Sigmoid colon (tissue), 4 donors: Measurements from ENCODE around the gene STARD13.

Experiments
- EP300 ChIP-seq, 4 donors: sonication (generic); formaldehyde crosslinking; IDR thresholded peaks; one replicate each; pipeline ENCODE4 v1.6.1; 2017; ENCODE audit warnings: antibody characterized with exemption in 4 of 4
- POLR2A ChIP-seq, 2 donors: fragments of 450-650 bp; IDR thresholded peaks; one replicate each; pipeline ENCODE4 v1.6.1; 2016; ENCODE audit warnings: antibody characterized with exemption in 2 of 2, mild to moderate bottlenecking in 2 of 2, moderate library complexity in 2 of 2
- POLR2AphosphoS5 ChIP-seq, 4 donors: sonication (generic); formaldehyde crosslinking; IDR thresholded peaks; one replicate each; pipeline ENCODE4 v1.6.1; 2017; ENCODE audit warnings: antibody characterized with exemption in 4 of 4
- TF ChIP-seq, protein P1 (sequence below), 4 experiments: fragments of 450-650 bp in 3 of 4; fragments of 200-600 bp in 1 of 4; IDR thresholded peaks; one replicate each; pipeline ENCODE4 v1.5.1; 2016 to 2019; ENCODE audit warnings: antibody characterized with exemption in 4 of 4, mild to moderate bottlenecking in 3 of 4, moderate library complexity in 2 of 4

DNA sequence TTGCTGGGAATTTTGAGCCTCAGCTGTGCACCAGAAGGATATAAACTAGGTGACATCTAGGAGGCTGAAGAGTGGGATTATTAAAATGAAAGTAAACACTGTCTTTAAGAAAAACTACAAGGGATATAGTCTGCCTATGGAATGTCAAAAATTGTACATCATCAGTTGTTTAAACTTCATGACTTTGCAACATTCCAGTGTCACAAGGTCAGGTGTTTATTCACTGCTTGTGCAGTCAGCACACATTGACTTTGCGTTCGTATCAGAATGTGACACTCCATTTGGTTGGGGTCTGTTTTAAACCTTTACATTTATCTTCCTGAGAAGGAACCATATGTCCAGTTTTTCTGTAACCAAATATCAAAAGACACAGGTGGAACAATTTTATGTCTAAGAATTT is 183.7 kb downstream of the STARD13 start:
- TF ChIP-seq, protein P1, sequence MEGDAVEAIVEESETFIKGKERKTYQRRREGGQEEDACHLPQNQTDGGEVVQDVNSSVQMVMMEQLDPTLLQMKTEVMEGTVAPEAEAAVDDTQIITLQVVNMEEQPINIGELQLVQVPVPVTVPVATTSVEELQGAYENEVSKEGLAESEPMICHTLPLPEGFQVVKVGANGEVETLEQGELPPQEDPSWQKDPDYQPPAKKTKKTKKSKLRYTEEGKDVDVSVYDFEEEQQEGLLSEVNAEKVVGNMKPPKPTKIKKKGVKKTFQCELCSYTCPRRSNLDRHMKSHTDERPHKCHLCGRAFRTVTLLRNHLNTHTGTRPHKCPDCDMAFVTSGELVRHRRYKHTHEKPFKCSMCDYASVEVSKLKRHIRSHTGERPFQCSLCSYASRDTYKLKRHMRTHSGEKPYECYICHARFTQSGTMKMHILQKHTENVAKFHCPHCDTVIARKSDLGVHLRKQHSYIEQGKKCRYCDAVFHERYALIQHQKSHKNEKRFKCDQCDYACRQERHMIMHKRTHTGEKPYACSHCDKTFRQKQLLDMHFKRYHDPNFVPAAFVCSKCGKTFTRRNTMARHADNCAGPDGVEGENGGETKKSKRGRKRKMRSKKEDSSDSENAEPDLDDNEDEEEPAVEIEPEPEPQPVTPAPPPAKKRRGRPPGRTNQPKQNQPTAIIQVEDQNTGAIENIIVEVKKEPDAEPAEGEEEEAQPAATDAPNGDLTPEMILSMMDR (IDR thresholded peaks at IDR 0.05): no peak
- TF ChIP-seq POLR2AphosphoS5 (IDR thresholded peaks at IDR 0.05): peak in 1 of 4 donors; percentile 6
- no peak for TF ChIP-seq EP300 (IDR thresholded peaks at IDR 0.05)
- no peak for TF ChIP-seq POLR2A (IDR thresholded peaks at IDR 0.05)
